Progenitor cell of endocrine pancreas (in vitro differentiated cells): Measurements from ENCODE around the gene SUPT5H. TPM values are rescaled to one million over a fixed set of nuclear protein-coding genes. Genes with fewer than 3 reads are reported as not detected.

ENCODE experiments used
- DNase-seq: peaks from one replicate; pipeline ENCODE4 v3.0.0; 2021; ENCODE audit warnings: low spot score; ENCODE audit not compliant: unreplicated experiment
- H3K27ac Mint-ChIP-seq: 2 replicates; pipeline ENCODE4 v1.8.0; 2021; ENCODE audit warnings: mild to moderate bottlenecking, moderate library complexity, mixed read lengths
- H3K27me3 Mint-ChIP-seq: 2 replicates; pipeline ENCODE4 v1.8.0; 2021; ENCODE audit warnings: mixed read lengths
- H3K36me3 Mint-ChIP-seq: 2 replicates; pipeline ENCODE4 v1.8.0; 2022; ENCODE audit warnings: mixed read lengths; ENCODE audit not compliant: insufficient read depth
- H3K4me1 Mint-ChIP-seq: 2 replicates; pipeline ENCODE4 v1.8.0; 2021; ENCODE audit warnings: low read depth, mixed read lengths
- H3K4me3 Mint-ChIP-seq: 2 replicates; pipeline ENCODE4 v1.8.0; 2021; ENCODE audit warnings: low read depth, mild to moderate bottlenecking, moderate library complexity, mixed read lengths
- H3K9me3 Mint-ChIP-seq: 2 replicates; pipeline ENCODE4 v1.8.0; 2021; ENCODE audit warnings: low read depth, mixed read lengths
- total RNA-seq: library from RNA; stranded (reverse); gene quantifications from 2 replicates; pipeline ENCODE4 v1.2.1, GENCODE V29; 2021
- TF ChIP-seq, protein P1 (sequence below): fragments of 200-600 bp; sonication (generic); IDR thresholded peaks from one replicate; pipeline ENCODE4 v1.5.0; 2021; ENCODE audit warnings: antibody characterized with exemption, mild to moderate bottlenecking; ENCODE audit not compliant: unreplicated experiment

Gene SUPT5H
- total RNA-seq, 1 donor from 2014 or later = 171 TPM

DNA sequence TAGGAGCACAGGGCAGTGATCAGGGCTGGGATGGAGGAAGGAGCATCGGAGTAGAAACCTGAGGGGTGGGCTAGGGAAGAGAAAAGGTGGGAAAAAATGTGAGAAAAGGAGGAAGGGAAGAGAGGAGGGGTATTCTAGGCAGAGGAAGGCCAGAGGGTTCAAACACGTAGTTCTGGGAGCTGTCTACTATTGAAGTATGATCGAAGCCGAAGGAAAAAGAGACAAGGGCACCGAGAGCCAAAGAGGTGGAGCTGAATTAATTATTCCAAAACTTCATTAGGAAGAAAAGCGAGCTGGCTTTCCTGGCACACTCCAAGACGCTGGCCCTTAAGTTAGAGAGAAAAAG, 61.2 kb downstream of the SUPT5H start:
- Mint-ChIP-seq H3K4me1 (no peaks in the 10 kb centered on the region), H3K27me3 (peaks cover 62% of the 10 kb centered on the region), H3K36me3 (no peaks in the 10 kb centered on the region), H3K9me3 (no peaks in the 10 kb centered on the region), H3K27ac (no peak overlapping the region), H3K4me3 (peak overlapping the region; percentile 40)
- no peak for DNase-seq
- TF ChIP-seq, protein P1, sequence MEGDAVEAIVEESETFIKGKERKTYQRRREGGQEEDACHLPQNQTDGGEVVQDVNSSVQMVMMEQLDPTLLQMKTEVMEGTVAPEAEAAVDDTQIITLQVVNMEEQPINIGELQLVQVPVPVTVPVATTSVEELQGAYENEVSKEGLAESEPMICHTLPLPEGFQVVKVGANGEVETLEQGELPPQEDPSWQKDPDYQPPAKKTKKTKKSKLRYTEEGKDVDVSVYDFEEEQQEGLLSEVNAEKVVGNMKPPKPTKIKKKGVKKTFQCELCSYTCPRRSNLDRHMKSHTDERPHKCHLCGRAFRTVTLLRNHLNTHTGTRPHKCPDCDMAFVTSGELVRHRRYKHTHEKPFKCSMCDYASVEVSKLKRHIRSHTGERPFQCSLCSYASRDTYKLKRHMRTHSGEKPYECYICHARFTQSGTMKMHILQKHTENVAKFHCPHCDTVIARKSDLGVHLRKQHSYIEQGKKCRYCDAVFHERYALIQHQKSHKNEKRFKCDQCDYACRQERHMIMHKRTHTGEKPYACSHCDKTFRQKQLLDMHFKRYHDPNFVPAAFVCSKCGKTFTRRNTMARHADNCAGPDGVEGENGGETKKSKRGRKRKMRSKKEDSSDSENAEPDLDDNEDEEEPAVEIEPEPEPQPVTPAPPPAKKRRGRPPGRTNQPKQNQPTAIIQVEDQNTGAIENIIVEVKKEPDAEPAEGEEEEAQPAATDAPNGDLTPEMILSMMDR = no peak

GRCh38 chr19:39506944-39507714, 61.7 kb downstream of the SUPT5H start:
- no peaks in the 10 kb centered on the region for H3K36me3 Mint-ChIP-seq
- H3K4me3 Mint-ChIP-seq = peak overlapping the region; percentile 65
- H3K9me3 Mint-ChIP-seq = no peaks in the 10 kb centered on the region
- DNase-seq = peak; percentile 44
- no peak overlapping the region for H3K27ac Mint-ChIP-seq
- H3K27me3 Mint-ChIP-seq = peaks cover 60% of the 10 kb centered on the region
- H3K4me1 Mint-ChIP-seq = no peaks in the 10 kb centered on the region
- TF ChIP-seq, protein P1 = no peak

DNA sequence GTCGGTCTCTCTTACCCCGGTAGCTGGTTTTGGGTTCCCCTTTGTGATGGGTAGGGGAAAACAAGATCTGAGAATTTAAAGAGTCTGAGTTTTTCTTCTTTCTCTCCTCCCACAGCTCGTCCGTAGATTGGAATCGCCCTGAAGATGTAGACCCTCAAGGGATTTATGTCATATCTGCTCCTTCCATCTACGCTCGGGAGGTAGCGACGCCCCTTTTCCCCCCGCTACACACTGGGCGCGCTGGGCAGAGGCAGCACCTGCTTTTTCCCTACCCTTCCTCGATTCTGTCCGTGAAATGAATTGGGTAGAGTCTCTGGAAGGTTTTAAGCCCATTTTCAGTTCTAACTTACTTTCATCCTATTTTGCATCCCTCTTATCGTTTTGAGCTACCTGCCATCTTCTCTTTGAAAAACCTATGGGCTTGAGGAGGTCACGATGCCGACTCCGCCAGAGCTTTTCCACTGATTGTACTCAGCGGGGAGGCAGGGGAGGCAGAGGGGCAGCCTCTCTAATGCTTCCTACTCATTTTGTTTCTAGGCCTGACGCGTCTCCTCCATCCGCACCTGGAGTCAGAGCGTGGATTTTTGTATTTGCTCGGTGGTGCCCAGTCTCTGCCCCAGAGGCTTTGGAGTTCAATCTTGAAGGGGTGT, 62.5 kb downstream of the SUPT5H start:
- Mint-ChIP-seq H3K4me3 (peak overlapping the region; percentile 65), H3K9me3 (no peaks in the 10 kb centered on the region), H3K4me1 (no peaks in the 10 kb centered on the region), H3K36me3 (no peaks in the 10 kb centered on the region), H3K27ac (no peak overlapping the region), H3K27me3 (peaks cover 60% of the 10 kb centered on the region)
- DNase-seq = no peak
- TF ChIP-seq, protein P1 = no peak

DNA sequence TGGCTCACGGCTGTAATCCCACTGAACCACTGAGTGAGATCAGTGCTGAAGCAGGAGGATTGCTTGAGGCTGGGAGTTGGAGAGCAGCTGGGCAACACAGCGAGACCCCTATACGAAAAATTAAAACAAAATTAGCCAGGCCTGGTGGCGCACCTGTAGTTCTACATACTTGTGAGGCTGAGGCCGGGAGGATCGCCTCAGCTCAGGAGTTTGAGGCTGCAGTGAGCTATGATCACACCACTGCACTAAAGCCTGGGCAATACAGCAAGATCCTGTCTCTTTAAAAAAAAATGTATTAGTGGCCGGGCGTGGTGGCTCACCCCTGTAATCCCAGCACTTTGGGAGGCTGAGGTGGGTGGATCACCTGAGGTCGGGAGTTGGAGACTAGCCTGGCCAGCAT, 63.2 kb downstream of the SUPT5H start:
- TF ChIP-seq, protein P1 = no peak

DNA sequence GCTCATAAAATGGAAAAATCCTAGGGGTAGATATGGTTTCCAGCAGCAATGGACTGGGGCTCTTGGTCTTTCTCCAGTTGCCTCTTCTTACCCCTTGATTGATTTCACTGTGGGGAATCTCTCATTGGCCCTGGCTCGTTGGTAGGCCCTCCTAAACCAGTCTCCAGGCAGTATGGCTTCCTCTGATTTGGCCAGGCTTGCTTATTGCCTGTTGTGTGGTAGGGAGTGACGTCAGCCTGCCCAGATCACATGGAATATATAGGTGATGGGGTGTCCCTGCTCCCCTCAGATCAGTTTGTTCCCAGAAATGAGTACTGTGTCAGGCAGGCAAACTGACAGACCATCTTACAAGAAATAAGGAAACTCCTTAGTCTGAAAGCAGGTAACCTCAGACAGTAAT, 63.9 kb downstream of the SUPT5H start:
- no peaks in the 10 kb centered on the region for H3K9me3 Mint-ChIP-seq
- H3K27ac Mint-ChIP-seq = no peak overlapping the region
- no peak for DNase-seq
- no peaks in the 10 kb centered on the region for H3K4me1 Mint-ChIP-seq
- H3K27me3 Mint-ChIP-seq = peaks cover 50% of the 10 kb centered on the region
- TF ChIP-seq, protein P1 = no peak
- H3K4me3 Mint-ChIP-seq = no peak overlapping the region
- no peaks in the 10 kb centered on the region for H3K36me3 Mint-ChIP-seq

More for the DNA sequence above, 63.2 kb downstream of the SUPT5H start:
- no peak for DNase-seq
- Mint-ChIP-seq H3K4me3 (no peak overlapping the region), H3K27me3 (peaks cover 56% of the 10 kb centered on the region), H3K27ac (no peak overlapping the region), H3K36me3 (no peaks in the 10 kb centered on the region), H3K4me1 (no peaks in the 10 kb centered on the region), H3K9me3 (no peaks in the 10 kb centered on the region)
